ENCODE data around the gene PLCB3.

DNA sequence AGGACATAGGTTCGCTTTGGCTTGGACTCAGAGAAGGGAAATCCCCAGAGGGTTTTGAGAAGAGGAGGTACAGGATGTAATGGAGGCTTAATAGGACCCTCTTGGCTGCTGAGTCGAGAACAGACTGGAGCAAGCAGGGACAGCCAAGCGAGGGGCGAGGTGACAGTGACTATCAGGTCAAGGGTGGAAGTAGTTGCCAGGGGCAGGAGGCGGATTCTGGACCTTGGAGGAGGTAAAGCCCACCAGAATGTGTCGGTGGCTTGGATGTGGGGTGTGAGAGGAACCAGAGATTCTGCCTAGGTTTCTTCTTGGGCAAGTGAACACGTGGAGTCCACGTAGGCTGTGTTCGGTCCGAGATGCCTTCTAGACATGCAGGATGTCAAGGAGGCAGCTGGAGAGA is 61.6 kb downstream of the PLCB3 start:
- TF ChIP-seq CTCF (IDR thresholded peaks at IDR 0.05) (no peak), TCF7L2 (IDR thresholded peaks at IDR 0.05; ENCODE audit: low read depth, low read length) (no peak), REST (IDR thresholded peaks at IDR 0.05; ENCODE audit: insufficient read depth in 1 of 2, low read depth in 2 of 2, low read length in 1 of 2) (no peak), POLR2AphosphoS5 (IDR thresholded peaks at IDR 0.05; ENCODE audit: low read depth, low read length) (no peak)

Data from Panc1 (cell line).